ENCODE data around the gene KLHL6.
"Not testable (repeated sequence)": the region's sequence is repeated elsewhere in the genome, so short reads cannot be mapped to it uniquely, and the experiment has no call there.

The KLHL6 gene

DNA sequence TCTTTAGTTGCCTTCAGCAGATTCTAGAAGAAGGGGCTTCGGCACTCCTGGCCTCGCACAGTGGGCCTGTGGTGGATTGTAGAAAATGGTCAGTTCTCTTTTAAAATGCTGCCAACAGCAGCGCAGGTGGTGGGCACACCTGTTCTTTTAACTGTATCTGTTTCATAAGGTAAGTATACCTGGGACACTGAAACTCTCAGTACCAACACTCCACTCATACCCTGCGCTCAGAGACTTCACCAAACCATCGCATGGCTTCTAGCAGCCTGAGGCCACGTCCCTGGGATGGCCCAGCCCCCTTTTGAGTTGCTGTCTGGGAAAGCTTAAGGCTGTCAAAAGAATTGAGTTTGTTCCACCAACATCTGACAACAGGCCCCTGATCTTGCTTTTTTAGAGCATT is 70.4 kb downstream of the KLHL6 start:
- no peak for DNase-seq (ENCODE audit: low read depth, low spot score)
- in situ Hi-C loops (cut with HindIII; ENCODE audit: low sequenced_read_pairs): no loop called here
- no peak overlapping the region for H3K4me3 ChIP-seq (ENCODE audit: low read depth, low read length)
- TF ChIP-seq, protein P1, sequence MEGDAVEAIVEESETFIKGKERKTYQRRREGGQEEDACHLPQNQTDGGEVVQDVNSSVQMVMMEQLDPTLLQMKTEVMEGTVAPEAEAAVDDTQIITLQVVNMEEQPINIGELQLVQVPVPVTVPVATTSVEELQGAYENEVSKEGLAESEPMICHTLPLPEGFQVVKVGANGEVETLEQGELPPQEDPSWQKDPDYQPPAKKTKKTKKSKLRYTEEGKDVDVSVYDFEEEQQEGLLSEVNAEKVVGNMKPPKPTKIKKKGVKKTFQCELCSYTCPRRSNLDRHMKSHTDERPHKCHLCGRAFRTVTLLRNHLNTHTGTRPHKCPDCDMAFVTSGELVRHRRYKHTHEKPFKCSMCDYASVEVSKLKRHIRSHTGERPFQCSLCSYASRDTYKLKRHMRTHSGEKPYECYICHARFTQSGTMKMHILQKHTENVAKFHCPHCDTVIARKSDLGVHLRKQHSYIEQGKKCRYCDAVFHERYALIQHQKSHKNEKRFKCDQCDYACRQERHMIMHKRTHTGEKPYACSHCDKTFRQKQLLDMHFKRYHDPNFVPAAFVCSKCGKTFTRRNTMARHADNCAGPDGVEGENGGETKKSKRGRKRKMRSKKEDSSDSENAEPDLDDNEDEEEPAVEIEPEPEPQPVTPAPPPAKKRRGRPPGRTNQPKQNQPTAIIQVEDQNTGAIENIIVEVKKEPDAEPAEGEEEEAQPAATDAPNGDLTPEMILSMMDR (IDR thresholded peaks at IDR 0.05; ENCODE audit: low read depth, low read length): no peak

DNA sequence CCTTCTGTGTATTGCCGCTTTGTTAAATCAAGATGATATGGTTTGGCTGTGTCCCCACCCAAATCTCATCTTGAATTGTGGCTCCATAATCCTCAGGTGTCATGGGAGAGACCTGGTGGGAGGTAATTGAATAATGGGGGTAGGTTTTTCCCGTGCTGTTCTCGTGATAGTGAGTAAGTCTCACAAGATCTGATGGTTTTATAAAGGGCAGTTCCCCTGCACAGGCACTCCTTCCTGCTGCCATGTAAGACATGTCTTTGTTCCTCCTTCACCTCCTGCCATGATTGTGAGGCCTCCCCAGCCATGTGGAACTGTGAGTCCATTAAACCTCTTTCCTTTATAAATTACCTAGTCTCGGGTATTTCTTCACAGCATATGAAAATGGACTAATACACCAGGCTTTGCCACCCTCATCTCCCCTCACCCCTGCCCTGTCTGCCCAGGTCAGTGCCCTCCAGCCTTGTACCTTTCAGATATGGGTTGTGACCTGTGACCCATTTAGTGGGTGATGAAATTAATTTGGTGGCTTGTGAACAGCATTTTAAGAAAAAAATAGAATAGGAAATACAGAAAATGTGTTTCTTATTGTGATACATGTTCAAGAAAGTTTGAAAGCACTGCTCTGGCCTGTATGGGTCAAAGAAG is 71.0 kb downstream of the KLHL6 start:
- TF ChIP-seq, protein P1 (IDR thresholded peaks at IDR 0.05; ENCODE audit: low read depth, low read length): no peak
- DNase-seq (ENCODE audit: low read depth, low spot score): no peak
- no peak overlapping the region for H3K4me3 ChIP-seq (ENCODE audit: low read depth, low read length)
- in situ Hi-C loops (cut with HindIII; ENCODE audit: low sequenced_read_pairs): no loop called here

DNA sequence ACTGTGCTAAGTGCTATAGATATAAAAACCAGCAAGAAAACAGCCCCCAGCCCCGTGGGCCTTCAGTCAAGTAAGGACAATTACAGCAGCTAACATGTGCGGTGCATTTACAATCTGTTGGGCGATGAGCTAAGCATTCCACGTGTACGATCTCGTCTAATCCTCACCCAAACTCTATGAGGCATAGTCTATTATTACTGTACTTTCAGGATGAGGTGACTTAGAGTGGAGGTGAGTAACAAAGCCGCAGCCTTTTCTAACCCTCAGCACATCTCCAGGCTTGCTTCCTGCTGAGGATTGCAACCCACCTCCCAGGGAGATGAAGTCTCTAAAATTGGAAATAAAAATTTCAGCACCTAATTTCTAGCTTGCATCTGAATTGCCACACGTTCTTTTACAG is 73.9 kb downstream of the KLHL6 start:
- no peak for DNase-seq (ENCODE audit: low read depth, low spot score)
- in situ Hi-C loops (cut with HindIII; ENCODE audit: low sequenced_read_pairs): no loop called here
- TF ChIP-seq, protein P1 (IDR thresholded peaks at IDR 0.05; ENCODE audit: low read depth, low read length): no peak
- no peak overlapping the region for H3K4me3 ChIP-seq (ENCODE audit: low read depth, low read length)

DNA sequence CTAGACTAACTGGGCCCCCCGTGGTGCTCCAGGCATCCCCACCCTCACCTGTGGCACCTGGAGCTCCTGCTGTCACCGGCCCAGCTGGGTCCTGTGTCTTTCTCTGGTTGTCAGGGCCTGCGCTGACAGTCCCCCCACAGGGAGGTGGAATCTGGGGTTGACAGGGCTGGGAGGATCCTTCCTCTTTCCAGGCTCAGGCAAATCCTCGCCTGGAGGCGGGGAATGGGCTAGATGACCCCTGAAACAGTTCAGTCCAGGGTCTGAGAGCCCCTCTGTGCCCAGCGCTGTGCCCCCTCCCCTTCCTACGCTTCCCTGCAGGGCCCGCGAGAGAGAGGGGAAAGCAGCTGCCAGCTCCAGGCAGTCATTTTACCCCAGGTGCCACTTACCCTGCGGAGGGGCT is 77.0 kb downstream of the KLHL6 start:
- in situ Hi-C loops (cut with HindIII; ENCODE audit: low sequenced_read_pairs): no loop called here
- DNase-seq (ENCODE audit: low read depth, low spot score): no peak
- TF ChIP-seq, protein P1 (IDR thresholded peaks at IDR 0.05; ENCODE audit: low read depth, low read length): no peak
- no peak overlapping the region for H3K4me3 ChIP-seq (ENCODE audit: low read depth, low read length)

DNA sequence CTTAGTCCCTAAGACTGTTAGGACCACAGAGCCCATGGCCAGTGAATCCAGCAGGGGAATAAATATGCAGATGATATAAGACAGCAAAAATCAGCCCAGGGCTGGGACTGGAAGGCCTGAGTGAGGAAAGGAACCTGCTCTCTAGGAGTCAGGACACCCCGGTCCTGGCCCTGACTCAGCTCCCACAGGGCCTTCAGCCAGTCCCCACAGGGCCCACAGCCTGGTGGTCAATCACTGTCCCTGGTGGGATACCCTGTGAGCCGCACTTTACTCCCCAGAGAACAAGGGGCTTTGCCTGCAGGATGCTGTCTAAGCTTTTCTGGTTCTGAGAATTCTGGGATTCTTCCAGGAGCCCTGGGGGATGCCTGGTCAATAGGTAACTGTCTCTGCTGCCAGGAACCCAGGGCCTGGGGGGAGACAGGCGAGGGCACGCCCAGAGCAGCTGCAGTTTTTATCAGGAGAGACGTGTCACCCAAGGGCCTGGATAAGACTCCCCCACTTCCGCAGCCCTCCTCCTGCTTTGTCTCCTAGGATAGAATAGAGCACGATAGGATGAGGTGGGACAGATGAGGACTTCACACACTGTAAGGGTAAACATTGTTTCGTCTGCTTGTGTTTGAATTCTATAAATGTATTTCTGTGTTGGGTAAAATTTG is 77.6 kb downstream of the KLHL6 start:
- no peak overlapping the region for H3K4me3 ChIP-seq (ENCODE audit: low read depth, low read length)
- in situ Hi-C loops (cut with HindIII; ENCODE audit: low sequenced_read_pairs): no loop called here
- TF ChIP-seq, protein P1 (IDR thresholded peaks at IDR 0.05; ENCODE audit: low read depth, low read length): no peak
- DNase-seq (ENCODE audit: low read depth, low spot score): no peak

DNA sequence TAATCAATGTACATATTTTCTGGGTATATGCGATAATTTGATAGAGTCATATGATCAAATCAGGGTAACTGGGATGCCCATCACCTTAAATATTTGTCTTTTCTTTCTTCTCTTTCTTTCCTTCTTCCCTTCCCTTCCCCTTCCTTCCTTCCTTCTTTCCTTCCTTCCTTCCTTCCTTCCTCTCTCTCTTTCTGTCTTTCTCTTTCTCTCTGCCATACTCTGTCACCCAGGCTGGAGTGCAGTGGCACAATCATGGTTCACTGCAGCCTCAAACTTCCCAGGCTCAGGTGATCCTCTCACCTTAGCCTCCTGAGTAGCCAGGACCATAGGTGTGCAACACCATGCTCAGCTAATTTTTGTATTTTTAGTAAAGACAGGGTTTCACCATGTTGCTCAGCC is 79.7 kb downstream of the KLHL6 start:
- DNase-seq (ENCODE audit: low read depth, low spot score); H3K4me3 ChIP-seq (ENCODE audit: low read depth, low read length); in situ Hi-C loops (cut with HindIII; ENCODE audit: low sequenced_read_pairs): not testable (repeated sequence)

DNA sequence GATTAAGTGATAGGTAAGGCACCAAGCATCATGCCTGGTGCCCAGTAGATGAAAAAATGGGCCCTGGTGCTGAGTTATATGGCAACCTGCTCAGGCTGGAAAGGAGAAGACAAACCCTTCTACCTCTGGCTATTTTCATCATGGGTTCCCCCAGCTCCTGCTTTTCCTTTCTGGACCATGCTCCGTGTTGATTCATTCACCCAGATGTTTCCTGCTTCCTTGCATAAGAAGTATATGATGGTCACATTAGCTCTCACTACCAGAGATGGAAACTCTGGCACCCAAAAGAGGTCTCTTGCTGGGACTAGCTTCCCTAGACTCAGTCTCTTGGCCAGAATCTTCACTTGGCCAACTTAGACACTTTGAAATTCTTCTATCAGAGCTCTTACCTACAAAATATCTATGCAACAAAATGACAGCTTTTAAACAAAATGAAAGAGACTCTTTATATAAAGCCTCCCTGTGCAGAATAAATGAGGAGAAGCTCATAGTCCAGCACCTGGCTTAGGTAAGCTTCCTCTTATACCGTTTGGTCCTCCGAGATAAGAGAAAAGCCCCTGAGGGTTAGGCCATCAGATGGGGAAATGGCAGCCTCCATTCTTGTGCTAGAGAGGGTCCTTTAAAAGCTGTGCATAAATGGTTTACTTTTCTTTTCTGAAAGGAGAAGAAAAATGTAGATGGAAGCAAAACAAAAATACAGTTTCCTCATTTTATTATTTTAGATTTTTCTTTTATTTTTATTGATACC is 80.3 kb downstream of the KLHL6 start:
- in situ Hi-C loops (cut with HindIII; ENCODE audit: low sequenced_read_pairs): no loop called here
- no peak overlapping the region for H3K4me3 ChIP-seq (ENCODE audit: low read depth, low read length)
- TF ChIP-seq, protein P1 (IDR thresholded peaks at IDR 0.05; ENCODE audit: low read depth, low read length): no peak
- DNase-seq (ENCODE audit: low read depth, low spot score): no peak
